Hepatocyte (in vitro differentiated cells): ENCODE results near the gene SP7. TPM values are rescaled to one million over a fixed set of nuclear protein-coding genes. Genes with fewer than 3 reads are reported as not detected.
A peak's percentile ranks its signal among the peaks of the same experiment; 100 is the strongest.

Experiments
- DNase-seq: peaks from one replicate; pipeline ENCODE4 v3.0.0-alpha.2; 2016; ENCODE audit warnings: low spot score
- H2AFZ ChIP-seq: fragments of 200-600 bp; sonication (generic); 2 replicates; pipeline ENCODE4 v1.6.0; 2016; ENCODE audit warnings: antibody characterized with exemption, mild to moderate bottlenecking
- H3K27ac ChIP-seq: fragments of 200-600 bp; sonication (generic); 2 replicates; pipeline ENCODE4 v1.5.1; 2016; ENCODE audit warnings: mild to moderate bottlenecking
- H3K27me3 ChIP-seq: fragments of 200-600 bp; sonication (generic); 2 replicates; pipeline ENCODE4 v1.6.1; 2016
- H3K36me3 ChIP-seq: fragments of 200-600 bp; sonication (generic); replicated peaks from 2 replicates; pipeline ENCODE4 v1.5.1; 2016; ENCODE audit warnings: low read depth; ENCODE audit not compliant: insufficient read depth
- H3K4me1 ChIP-seq: fragments of 200-600 bp; sonication (generic); 2 replicates; pipeline ENCODE4 v1.5.1; 2016; ENCODE audit warnings: mild to moderate bottlenecking, moderate library complexity; ENCODE audit not compliant: insufficient read depth
- H3K4me2 ChIP-seq: fragments of 200-600 bp; sonication (generic); 2 replicates; pipeline ENCODE4 v1.6.0; 2016
- H3K4me3 ChIP-seq: fragments of 200-600 bp; sonication (generic); 2 replicates; pipeline ENCODE4 v1.5.1; 2016; ENCODE audit warnings: mild to moderate bottlenecking
- H3K79me2 ChIP-seq: fragments of 200-600 bp; sonication (generic); 2 replicates; pipeline ENCODE4 v1.6.0; 2017; ENCODE audit warnings: mild to moderate bottlenecking
- H3K9me2 ChIP-seq: fragments of 200-600 bp; sonication (generic); replicated peaks from 2 replicates; pipeline ENCODE4 v1.6.0; 2017; ENCODE audit warnings: mild to moderate bottlenecking; ENCODE audit not compliant: insufficient read depth
- H3K9me3 ChIP-seq: fragments of 200-600 bp; sonication (generic); 2 replicates; pipeline ENCODE4 v1.5.1; 2016; ENCODE audit warnings: low read depth, mild to moderate bottlenecking
- H4K20me1 ChIP-seq: fragments of 200-600 bp; sonication (generic); 2 replicates; pipeline ENCODE4 v1.6.0; 2016; ENCODE audit warnings: mild to moderate bottlenecking; ENCODE audit not compliant: insufficient read depth, poor library complexity, severe bottlenecking
- CTCF ChIP-seq: fragments of 200-600 bp; sonication (generic); IDR thresholded peaks from 2 replicates; pipeline ENCODE4 v1.5.1; 2016; ENCODE audit warnings: antibody characterized with exemption, mild to moderate bottlenecking; ENCODE audit not compliant: poor library complexity
- EZH2 ChIP-seq: fragments of 200-600 bp; sonication (generic); IDR thresholded peaks from 2 replicates; pipeline ENCODE4 v1.6.1; 2016; ENCODE audit warnings: antibody characterized with exemption, mild to moderate bottlenecking, borderline replicate concordance
- EZH2phosphoT487 ChIP-seq: fragments of 200-600 bp; sonication (generic); IDR thresholded peaks from one replicate; pipeline ENCODE4 v1.6.1; 2018; ENCODE audit warnings: antibody characterized with exemption, mild to moderate bottlenecking, low read depth, moderate library complexity; ENCODE audit not compliant: unreplicated experiment, severe bottlenecking
- WGBS: methylation state at CpG from one replicate; pipeline ENCODE4 v1.1.6; 2016; ENCODE audit warnings: low lambda C conversion rate; ENCODE audit errors: missing lambda C conversion rate; 5-methylcytosine and 5-hydroxymethylcytosine counted together
- polyA plus RNA-seq: library from polyadenylated mRNA; unstranded; fragments of >200 nt; fragmentation: Nextera tagmentation; extraction: Ambion mirVana; gene quantifications from 2 replicates; pipeline ENCODE4 v1.2.1, GENCODE V29; 2016
- total RNA-seq: library from RNA; depleted of rRNA; stranded (reverse); fragments of >200 nt; gene quantifications from 2 replicates; pipeline ENCODE4 v1.2.3, GENCODE V29; 2014

SP7 gene
- total and polyA plus RNA-seq, 2 experiments from 2014 or later: 0.20 to 0.60 TPM

- Histone ChIP-seq H3K9me2 (no peaks in the 10 kb centered on the region), H3K27me3 (no peaks in the 10 kb centered on the region), H2AFZ (no peak overlapping the region), H3K79me2 (no peaks in the 10 kb centered on the region), H3K4me2 (no peak overlapping the region), H4K20me1 (no peaks in the 10 kb centered on the region), H3K4me1 (no peaks in the 10 kb centered on the region), H3K36me3 (no peaks in the 10 kb centered on the region), H3K4me3 (no peak overlapping the region), H3K9me3 (no peaks in the 10 kb centered on the region), H3K27ac (no peak overlapping the region)
- peak; percentile 78 for DNase-seq
- WGBS: 85% methylated on average over 11 of the region's 11 CpGs
- TF ChIP-seq CTCF (peak; percentile 69), EZH2 (no peak)
Measured at GRCh38 chr12:53287741-53288216, 48.4 kb downstream of the SP7 start.

GRCh38 chr12:53286448-53286847 lies 49.7 kb downstream of the SP7 start:
- Histone ChIP-seq H3K79me2 (no peaks in the 10 kb centered on the region), H3K4me1 (no peaks in the 10 kb centered on the region), H3K27ac (no peak overlapping the region), H3K36me3 (no peaks in the 10 kb centered on the region), H2AFZ (no peak overlapping the region), H4K20me1 (no peaks in the 10 kb centered on the region), H3K9me2 (no peaks in the 10 kb centered on the region), H3K4me2 (no peak overlapping the region), H3K4me3 (no peak overlapping the region), H3K27me3 (no peaks in the 10 kb centered on the region), H3K9me3 (no peaks in the 10 kb centered on the region)
- 92% methylated on average over 9 of the region's 9 CpGs for WGBS
- DNase-seq: no peak
- TF ChIP-seq EZH2: no peak
- TF ChIP-seq CTCF: no peak
- no peak for TF ChIP-seq EZH2phosphoT487

GRCh38 chr12:53279888-53280498 lies 56.2 kb downstream of the SP7 start:
- no peak overlapping the region for H3K4me3 ChIP-seq
- H3K9me3 ChIP-seq: no peaks in the 10 kb centered on the region
- H3K4me2 ChIP-seq: peak overlapping the region; percentile 36
- H3K27me3 ChIP-seq: no peaks in the 10 kb centered on the region
- WGBS: 95% methylated on average over 9 of the region's 9 CpGs
- H3K4me1 ChIP-seq: no peaks in the 10 kb centered on the region
- H3K9me2 ChIP-seq: no peaks in the 10 kb centered on the region
- no peak overlapping the region for H3K27ac ChIP-seq
- no peak for DNase-seq
- H3K36me3 ChIP-seq: no peaks in the 10 kb centered on the region
- no peak overlapping the region for H2AFZ ChIP-seq
- no peaks in the 10 kb centered on the region for H4K20me1 ChIP-seq
- TF ChIP-seq CTCF (no peak), EZH2 (no peak), EZH2phosphoT487 (no peak)
- no peaks in the 10 kb centered on the region for H3K79me2 ChIP-seq
